Left lung (tissue), 10 donors: ENCODE data around the gene SMO. TPM values are rescaled to one million over a fixed set of nuclear protein-coding genes. Genes with fewer than 3 reads are reported as not detected.

Source experiments
- ATAC-seq: fragments of 200-7000 bp; cut with Tn5 transposase; one replicate; pipeline ENCODE4 v1.9.1; 2020; ENCODE audit warnings: moderate library complexity
- DNase-seq, 4 donors: peaks; one replicate each; pipeline ENCODE4 v3.0.0-alpha.2; 2013 to 2020
- H3K27ac ChIP-seq, 2 donors: fragments of 200-600 bp; sonication (generic) in 1 of 2; one replicate each; pipeline versions ENCODE4 v1.5.0 to v1.8.0; 2020 to 2021
- H3K27me3 ChIP-seq, 2 donors: fragments of 200-600 bp; sonication (generic) in 1 of 2; one replicate each; pipeline versions ENCODE4 v1.5.0 to v1.8.0; 2020 to 2021
- H3K36me3 ChIP-seq, 2 donors: fragments of 200-600 bp; sonication (generic) in 1 of 2; one replicate each; pipeline versions ENCODE4 v1.5.0 to v1.8.0; 2020 to 2021
- H3K4me1 ChIP-seq, 2 donors: fragments of 200-600 bp; one replicate each; pipeline ENCODE4 v1.8.0; 2021
- H3K4me3 ChIP-seq, 2 donors: fragments of 200-600 bp; sonication (generic) in 1 of 2; one replicate each; pipeline versions ENCODE4 v1.5.0 to v1.8.0; 2020 to 2021; ENCODE audit warnings: mild to moderate bottlenecking in 1 of 2
- H3K9me3 ChIP-seq, 2 donors: fragments of 200-600 bp; sonication (generic) in 1 of 2; one replicate each; pipeline versions ENCODE4 v1.5.0 to v1.8.0; 2020 to 2021
- intact Hi-C, 2 donors: fragments of 100-400 bp; cut with DNase I; formaldehyde crosslinking; loops; one replicate each; pipeline versions ENCODE4 v1.11.2 to v1.14.2; 2022
- polyA plus RNA-seq, 6 donors: library from polyadenylated mRNA; unstranded; fragments of 120-200 nt; gene quantifications; one replicate each; pipeline ENCODE4 v1.2.1, GENCODE V29; 2013; ENCODE audit not compliant: insufficient read length in 6 of 6
- total RNA-seq, 2 donors: library from RNA; stranded (reverse); fragmentation: NEBNext Ultra II Directional; extraction: Animal tissue kit (Norgen Biotek cat#: 25700); gene quantifications; one replicate each; pipeline ENCODE4 v1.2.1, GENCODE V29; 2021
- TF ChIP-seq, protein P1 (sequence below), 2 donors: fragments of 200-600 bp; sonication (generic) in 1 of 2; IDR thresholded peaks; one replicate each; pipeline versions ENCODE4 v1.5.0 to v1.8.0; 2021; ENCODE audit warnings: antibody characterized with exemption in 2 of 2
- donor health status: DM: no; HTN: yes; CAD: no.
- donor health status: DM: no; HTN: no; CAD: no.

SMO gene
- total and polyA plus RNA-seq, 8 donors = 5.1 to 74.2 (median 57.8) TPM

DNA sequence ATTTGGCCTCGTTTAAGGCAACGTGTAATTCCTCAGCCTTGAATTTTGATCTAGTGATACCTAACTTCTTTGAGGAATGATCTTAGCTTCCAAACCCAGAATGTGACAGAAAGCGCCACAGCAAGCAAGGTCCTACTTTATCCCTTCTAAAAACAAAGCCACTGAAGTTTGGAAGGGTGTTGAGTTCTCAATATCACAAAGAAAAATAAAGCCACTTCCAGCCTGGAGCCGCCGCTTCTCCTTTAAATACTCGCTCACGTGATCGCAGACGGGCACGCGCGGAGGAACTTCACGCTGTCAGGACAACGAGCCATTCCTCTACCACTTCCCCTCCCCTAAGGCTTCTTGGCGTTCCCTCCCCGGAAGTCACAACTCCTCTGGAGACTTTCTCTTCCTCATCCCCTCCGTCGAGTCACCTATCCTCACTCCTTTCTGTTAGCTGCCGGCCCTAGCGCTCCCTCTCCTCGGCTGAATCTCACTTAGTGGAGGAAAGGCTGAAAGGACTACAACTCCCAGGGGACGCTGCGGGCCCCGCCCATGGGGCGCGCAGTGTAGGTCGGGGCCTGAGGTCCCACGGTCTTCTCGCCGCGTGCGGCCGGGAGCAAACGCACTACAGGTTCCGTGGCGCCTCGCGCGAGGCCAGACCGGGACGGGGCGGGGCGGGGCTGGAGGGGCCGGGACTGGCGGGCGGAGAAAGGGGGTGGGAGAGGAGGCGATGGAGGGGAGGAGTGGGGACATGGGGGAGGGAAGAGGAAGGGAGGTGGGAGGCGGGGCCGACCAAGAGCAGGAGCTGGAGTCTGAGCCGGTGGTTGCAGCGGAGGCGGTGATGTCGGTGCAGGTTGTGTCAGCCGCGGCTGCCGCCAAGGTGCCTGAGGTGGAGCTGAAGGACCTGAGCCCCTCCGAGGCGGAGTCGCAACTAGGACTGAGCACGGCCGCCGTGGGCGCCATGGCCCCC is 36.1 kb downstream of the SMO start, which contains the start of gene AHCYL2:
TSS of gene AHCYL2 (plus strand) at position 780 of the 955 bp plus-strand sequence.
- ATAC-seq = peak; percentile 98
- no peaks in the 10 kb centered on the region for H3K9me3 ChIP-seq
- intact Hi-C loops = no loop called here
- DNase-seq = peak; percentile 99 to 100 (median 99)
- TF ChIP-seq, protein P1, sequence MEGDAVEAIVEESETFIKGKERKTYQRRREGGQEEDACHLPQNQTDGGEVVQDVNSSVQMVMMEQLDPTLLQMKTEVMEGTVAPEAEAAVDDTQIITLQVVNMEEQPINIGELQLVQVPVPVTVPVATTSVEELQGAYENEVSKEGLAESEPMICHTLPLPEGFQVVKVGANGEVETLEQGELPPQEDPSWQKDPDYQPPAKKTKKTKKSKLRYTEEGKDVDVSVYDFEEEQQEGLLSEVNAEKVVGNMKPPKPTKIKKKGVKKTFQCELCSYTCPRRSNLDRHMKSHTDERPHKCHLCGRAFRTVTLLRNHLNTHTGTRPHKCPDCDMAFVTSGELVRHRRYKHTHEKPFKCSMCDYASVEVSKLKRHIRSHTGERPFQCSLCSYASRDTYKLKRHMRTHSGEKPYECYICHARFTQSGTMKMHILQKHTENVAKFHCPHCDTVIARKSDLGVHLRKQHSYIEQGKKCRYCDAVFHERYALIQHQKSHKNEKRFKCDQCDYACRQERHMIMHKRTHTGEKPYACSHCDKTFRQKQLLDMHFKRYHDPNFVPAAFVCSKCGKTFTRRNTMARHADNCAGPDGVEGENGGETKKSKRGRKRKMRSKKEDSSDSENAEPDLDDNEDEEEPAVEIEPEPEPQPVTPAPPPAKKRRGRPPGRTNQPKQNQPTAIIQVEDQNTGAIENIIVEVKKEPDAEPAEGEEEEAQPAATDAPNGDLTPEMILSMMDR (IDR thresholded peaks at IDR 0.05) = no peak
- H3K27me3 ChIP-seq = no peaks in the 10 kb centered on the region
- no peaks in the 10 kb centered on the region for H3K36me3 ChIP-seq
- H3K4me3 ChIP-seq = peak within 1 kb of the TSS; percentile 81 to 87
- H3K4me1 ChIP-seq = peaks cover 0 to 23% of the 10 kb centered on the region in 2 donors
- H3K27ac ChIP-seq = peak within 1 kb of the TSS; percentile 98 to 99

DNA sequence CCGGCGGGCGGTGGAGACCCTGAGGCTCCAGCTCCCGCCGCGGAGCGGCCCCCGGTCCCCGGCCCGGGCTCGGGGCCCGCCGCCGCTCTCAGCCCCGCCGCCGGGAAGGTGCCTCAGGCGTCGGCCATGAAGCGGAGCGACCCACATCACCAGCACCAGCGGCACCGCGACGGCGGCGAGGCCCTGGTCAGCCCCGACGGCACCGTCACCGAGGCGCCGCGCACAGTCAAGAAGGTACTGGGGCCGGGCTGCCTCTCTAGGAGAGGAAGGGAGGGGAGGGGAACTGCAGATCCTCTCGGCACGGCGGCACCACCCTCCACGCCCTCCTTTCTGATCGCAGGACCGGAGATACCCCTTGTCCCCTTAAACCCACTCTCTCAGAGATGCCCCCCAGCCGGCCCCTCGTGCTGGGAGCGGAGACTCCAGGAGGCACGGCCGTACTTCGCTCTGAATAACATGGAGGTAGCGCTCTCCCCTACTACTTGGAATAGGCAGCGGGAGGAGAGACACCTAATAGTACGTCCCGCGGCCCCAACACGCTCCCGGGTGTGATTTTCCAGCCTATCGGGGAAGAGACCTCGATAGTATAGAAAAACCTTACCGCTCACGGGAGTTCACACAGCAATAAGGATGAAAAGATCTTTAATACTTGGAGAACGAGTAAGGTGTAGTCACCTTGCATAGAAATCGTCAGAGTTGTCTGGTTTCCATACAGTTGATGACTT is 36.9 kb downstream of the SMO start:
- DNase-seq = peak; percentile 29 to 92 (median 51)
- intact Hi-C loops = no loop called here
- Histone ChIP-seq H3K4me3 (peak overlapping the region; percentile 81 to 87), H3K9me3 (no peaks in the 10 kb centered on the region), H3K27ac (peak overlapping the region; percentile 98 to 99), H3K36me3 (no peaks in the 10 kb centered on the region), H3K4me1 (peaks cover 0 to 23% of the 10 kb centered on the region in 2 donors), H3K27me3 (no peaks in the 10 kb centered on the region)
- peak; percentile 54 for ATAC-seq
- TF ChIP-seq, protein P1 (IDR thresholded peaks at IDR 0.05) = no peak

DNA sequence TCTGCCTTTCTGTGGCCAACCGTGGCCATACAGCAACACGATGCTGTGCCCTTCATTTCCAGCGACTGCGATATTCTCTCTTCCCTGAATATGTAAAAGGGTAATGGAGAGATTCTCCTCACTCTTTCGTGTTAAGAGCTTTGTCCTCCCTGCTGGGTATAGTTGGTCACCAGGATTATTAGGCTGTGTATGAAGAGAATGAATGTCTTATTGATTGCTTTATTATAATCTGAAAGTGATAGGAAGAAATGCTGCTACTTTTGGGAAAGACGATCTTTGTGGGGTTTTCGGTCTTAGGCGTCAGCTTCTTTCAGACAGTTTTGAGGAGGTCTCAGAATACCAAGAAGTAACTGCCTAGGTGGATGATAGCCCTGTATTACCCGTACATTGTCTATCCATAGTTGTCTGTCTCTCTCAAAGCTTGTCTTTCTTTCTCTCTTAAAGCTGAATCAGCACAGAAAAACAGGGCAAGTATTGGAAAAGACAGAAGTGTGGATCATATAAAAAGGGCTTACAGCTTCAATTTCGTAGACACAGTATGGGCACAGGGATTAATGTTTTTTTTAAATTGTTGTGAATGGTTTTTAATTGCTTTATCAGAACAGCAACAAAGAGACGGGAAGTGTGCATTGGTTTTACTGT is 37.6 kb downstream of the SMO start:
- peak in 1 of 4 donors; percentile 24 for DNase-seq
- TF ChIP-seq, protein P1 (IDR thresholded peaks at IDR 0.05) = no peak
- ATAC-seq = no peak
- Histone ChIP-seq H3K4me1 (peaks cover 0 to 23% of the 10 kb centered on the region in 2 donors), H3K27me3 (no peaks in the 10 kb centered on the region), H3K27ac (no peak overlapping the region), H3K36me3 (no peaks in the 10 kb centered on the region), H3K9me3 (no peaks in the 10 kb centered on the region), H3K4me3 (peak overlapping the region; percentile 81 to 87)
- intact Hi-C loops = no loop called here

DNA sequence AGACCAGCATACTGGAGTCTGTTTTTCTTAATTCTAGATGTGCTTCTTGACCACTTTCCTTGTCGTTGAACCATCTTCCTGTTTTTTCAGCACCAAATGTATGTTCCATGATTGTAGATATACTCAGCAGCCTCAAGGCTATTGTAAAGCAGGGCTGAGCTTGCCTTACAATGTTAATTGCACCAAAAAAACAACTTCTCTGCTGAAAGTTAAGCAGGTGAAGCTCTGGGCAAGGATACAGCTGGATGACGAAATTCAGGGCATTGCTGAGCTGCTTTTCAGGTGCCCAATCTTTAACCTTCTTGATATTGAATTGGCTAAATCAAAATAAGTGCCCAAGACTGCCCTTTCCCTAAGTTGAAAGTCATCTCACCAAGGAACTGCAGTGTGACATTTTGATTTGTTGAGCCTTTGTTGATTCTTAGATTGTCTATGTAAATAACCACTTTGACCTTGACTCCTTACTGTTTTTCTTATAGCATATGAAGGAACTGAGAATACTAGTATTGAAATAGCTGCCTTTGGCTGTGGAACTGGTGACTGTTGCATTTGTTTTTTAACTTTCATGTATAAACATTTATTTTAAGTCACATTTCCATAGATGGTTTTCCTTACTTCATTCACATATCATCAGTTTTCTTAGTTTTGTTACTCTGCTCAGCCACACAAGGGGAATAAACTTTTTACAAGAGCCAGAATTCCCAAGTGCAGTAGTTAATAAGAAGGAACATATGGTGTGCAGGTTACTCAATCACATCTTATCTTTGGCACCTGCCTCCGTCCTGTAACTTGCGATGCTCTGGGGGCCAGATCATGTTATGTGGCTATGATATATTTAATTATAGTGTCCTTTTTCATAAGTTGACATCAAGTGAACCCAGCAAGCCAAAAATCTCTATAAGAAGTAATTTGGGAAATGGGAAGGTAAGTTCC is 39.5 kb downstream of the SMO start:
- no peaks in the 10 kb centered on the region for H3K36me3 ChIP-seq
- DNase-seq (no peak), ATAC-seq (no peak)
- no peaks in the 10 kb centered on the region for H3K27me3 ChIP-seq
- intact Hi-C loops = no loop called here
- TF ChIP-seq, protein P1 (IDR thresholded peaks at IDR 0.05) = no peak
- no peak overlapping the region for H3K27ac ChIP-seq
- no peak overlapping the region for H3K4me3 ChIP-seq
- H3K9me3 ChIP-seq = no peaks in the 10 kb centered on the region
- peaks cover 0 to 18% of the 10 kb centered on the region in 2 donors for H3K4me1 ChIP-seq
